Measurements from ENCODE around the gene DENND6A. TPM values are rescaled to one million over a fixed set of nuclear protein-coding genes. Genes with fewer than 3 reads are reported as not detected.
"Not testable (repeated sequence)": the region's sequence is repeated elsewhere in the genome, so short reads cannot be mapped to it uniquely, and the experiment has no call there.

DENND6A gene
- total RNA-seq, 1 donor from 2014 or later, result 25.9 TPM

- Histone ChIP-seq H3K36me3 (peaks cover 77% of the 10 kb centered on the region), H3K4me1 (no peaks in the 10 kb centered on the region), H3K9me3 (no peaks in the 10 kb centered on the region), H3K27me3 (no peaks in the 10 kb centered on the region), H3K4me3 (no peak overlapping the region), H3K27ac (no peak overlapping the region)
- TF ChIP-seq CTCF (IDR thresholded peaks at IDR 0.05), result no peak
- DNase-seq (no peak), ATAC-seq (no peak)
- intact Hi-C loops (cut with DNase I), result no loop called here
Measured at GRCh38 chr3:57627976-57628375, 64.9 kb downstream of the DENND6A start.

- no peak overlapping the region for H3K4me3 ChIP-seq
- H3K36me3 ChIP-seq, result peaks cover 63% of the 10 kb centered on the region
- ATAC-seq (no peak), DNase-seq (no peak)
- H3K9me3 ChIP-seq, result no peaks in the 10 kb centered on the region
- TF ChIP-seq CTCF (IDR thresholded peaks at IDR 0.05), result no peak
- no peaks in the 10 kb centered on the region for H3K27me3 ChIP-seq
- H3K27ac ChIP-seq, result no peak overlapping the region
- intact Hi-C loops (cut with DNase I), result no loop called here
- no peaks in the 10 kb centered on the region for H3K4me1 ChIP-seq
Measured at GRCh38 chr3:57624801-57625200, 68.1 kb downstream of the DENND6A start.

GRCh38 chr3:57622362-57622761 is 70.5 kb downstream of the DENND6A start:
- no peak for DNase-seq
- Histone ChIP-seq H3K9me3 (no peaks in the 10 kb centered on the region), H3K27me3 (no peaks in the 10 kb centered on the region), H3K4me1 (no peaks in the 10 kb centered on the region), H3K4me3 (no peak overlapping the region), H3K27ac (no peak overlapping the region), H3K36me3 (peaks cover 42% of the 10 kb centered on the region)
- TF ChIP-seq CTCF (IDR thresholded peaks at IDR 0.05), result no peak
- no peak for ATAC-seq
- intact Hi-C loops (cut with DNase I), result no loop called here

DNA sequence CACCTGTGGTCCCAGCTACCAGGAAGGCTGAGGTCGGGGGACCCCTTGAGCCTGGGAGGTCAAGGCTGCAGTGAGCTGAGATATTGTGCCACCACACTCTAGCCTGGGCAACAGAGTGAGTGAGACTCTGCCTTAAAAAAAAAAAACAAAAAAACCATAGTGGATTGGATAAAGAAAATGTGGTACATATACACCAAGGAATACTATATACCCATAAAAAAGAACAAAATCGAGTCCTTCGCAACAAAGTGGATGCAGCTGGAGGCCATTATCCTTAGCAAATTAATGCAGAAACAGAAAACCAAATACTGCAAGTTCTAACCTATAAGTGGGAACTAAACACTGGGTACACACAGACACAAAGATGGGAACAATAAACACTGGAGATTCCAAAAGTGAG is 75.1 kb downstream of the DENND6A start:
- Histone ChIP-seq H3K36me3 (peaks cover 6% of the 10 kb centered on the region), H3K4me1 (no peaks in the 10 kb centered on the region), H3K9me3 (no peaks in the 10 kb centered on the region), H3K4me3 (no peak overlapping the region), H3K27me3 (no peaks in the 10 kb centered on the region), H3K27ac (no peak overlapping the region)
- ATAC-seq, result no peak
- intact Hi-C loops (cut with DNase I), result no loop called here
- no peak for DNase-seq
- TF ChIP-seq CTCF (IDR thresholded peaks at IDR 0.05), result no peak

- intact Hi-C loops (cut with DNase I), result no loop called here
- DNase-seq, result no peak
Measured at GRCh38 chr3:57616233-57616632, 76.6 kb downstream of the DENND6A start.

DNA sequence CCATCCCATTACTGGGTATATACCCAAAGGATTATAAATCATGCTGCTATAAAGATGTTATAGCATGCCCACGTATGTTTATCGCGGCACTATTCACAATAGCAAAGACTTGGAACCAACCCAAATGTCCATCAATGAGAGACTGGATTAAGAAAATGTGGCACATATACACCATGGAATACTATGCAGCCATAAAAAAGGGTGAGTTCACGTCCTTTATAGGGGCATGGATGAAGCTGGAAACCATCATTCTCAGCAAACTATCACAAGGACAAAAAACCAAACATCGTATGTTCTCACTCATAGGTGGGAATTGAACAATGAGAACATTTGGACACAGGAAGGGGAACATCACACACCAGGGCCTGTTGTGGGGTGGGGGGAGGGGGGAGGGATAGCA is 81.0 kb downstream of the DENND6A start:
- ATAC-seq; DNase-seq; H3K4me1 ChIP-seq; H3K27ac ChIP-seq; H3K4me3 ChIP-seq; intact Hi-C loops (cut with DNase I); H3K9me3 ChIP-seq; H3K36me3 ChIP-seq; H3K27me3 ChIP-seq: not testable (repeated sequence)

More at GRCh38 chr3:57616233-57616632, 76.6 kb downstream of the DENND6A start:
- H3K9me3 ChIP-seq, result no peaks in the 10 kb centered on the region
- H3K27ac ChIP-seq, result no peak overlapping the region
- no peak for ATAC-seq
- no peaks in the 10 kb centered on the region for H3K4me1 ChIP-seq
- H3K36me3 ChIP-seq, result peaks cover 3% of the 10 kb centered on the region
- H3K27me3 ChIP-seq, result no peaks in the 10 kb centered on the region
- no peak overlapping the region for H3K4me3 ChIP-seq
- no peak for TF ChIP-seq CTCF (IDR thresholded peaks at IDR 0.05)

Data from upper lobe of right lung (tissue), 1 donor.